ENCODE results near the gene ADAT3.

- TF ChIP-seq POLR2AphosphoS5 (IDR thresholded peaks at IDR 0.05; ENCODE audit: borderline replicate concordance, low read depth, low read length) (no peak), EZH2 (IDR thresholded peaks at IDR 0.05) (no peak)
Measured at GRCh38 chr19:1872807-1873523, 32.2 kb upstream of the ADAT3 start.
